GM12801 (cell line): ENCODE results near the gene NKX2-4.

Source experiments
- CTCF ChIP-seq: IDR thresholded peaks from one replicate; pipeline ENCODE4 v1.5.1; 2011; ENCODE audit warnings: control low read depth; ENCODE audit not compliant: insufficient read length; ENCODE audit errors: extremely low read depth

Gene NKX2-4

GRCh38 chr20:21381619-21382018 lies 15.7 kb downstream of the NKX2-4 start:
- no peak for TF ChIP-seq CTCF

DNA sequence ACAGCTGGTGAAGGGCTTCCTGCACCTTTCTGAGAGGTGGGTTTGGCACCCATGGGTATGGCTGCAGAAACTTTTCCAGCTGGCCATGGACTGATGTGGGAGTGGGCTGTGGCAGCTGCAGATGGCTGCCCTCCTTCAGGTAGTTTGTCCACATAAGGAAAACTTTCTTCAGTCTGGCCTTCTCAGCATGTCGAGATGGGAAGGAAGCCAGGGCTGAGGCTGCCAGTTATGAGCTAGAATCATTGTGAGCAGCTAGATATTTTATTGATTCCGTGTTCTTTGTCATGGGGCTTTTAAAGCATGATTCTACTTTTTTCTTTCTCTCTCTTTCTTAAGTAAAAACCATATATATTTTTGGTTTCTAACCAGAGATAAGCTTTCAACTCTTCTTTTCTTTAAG lies 16.6 kb downstream of the NKX2-4 start:
- TF ChIP-seq CTCF = no peak

GRCh38 chr20:21378259-21378658 lies 19.1 kb downstream of the NKX2-4 start:
- TF ChIP-seq CTCF = no peak

DNA sequence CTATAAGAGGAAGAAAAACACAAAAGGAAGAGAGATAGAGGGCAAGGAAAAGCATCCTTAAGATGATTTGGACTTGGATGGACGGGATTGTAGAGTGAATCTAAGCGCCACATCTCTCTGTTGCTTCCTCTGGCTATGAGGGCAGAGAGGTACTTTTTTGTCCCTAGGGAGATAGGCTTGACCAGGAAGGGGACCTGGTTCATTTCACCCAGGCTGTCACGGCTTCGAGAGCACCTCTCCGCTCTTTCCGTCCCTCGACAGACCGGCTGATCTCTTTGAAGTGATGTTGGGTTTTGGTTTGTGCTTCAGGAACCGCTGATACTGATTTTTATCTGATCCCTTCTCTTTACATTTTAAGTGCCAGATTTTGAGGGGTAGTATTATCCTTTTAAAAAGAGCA lies 19.6 kb downstream of the NKX2-4 start:
- TF ChIP-seq CTCF = no peak

DNA sequence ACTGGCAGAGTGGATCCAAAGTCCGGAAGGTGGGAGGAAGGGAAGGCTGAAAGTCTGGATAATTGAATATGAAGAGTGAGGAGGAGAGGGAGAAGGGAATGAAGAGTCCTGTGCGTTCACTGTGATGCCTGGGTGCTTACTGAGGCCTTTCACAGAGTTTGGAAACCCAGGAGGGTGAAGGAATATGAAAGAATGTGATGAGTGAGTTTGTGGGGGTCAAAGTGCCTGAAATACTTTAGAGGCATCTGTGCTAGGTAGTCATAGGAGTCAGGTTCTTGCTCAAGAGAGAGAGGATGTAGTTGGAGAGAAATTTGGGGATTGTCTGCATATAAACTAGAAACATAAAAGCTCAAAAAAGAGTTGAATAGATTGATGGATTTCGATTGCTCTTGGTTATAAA lies 20.7 kb downstream of the NKX2-4 start:
- no peak for TF ChIP-seq CTCF

DNA sequence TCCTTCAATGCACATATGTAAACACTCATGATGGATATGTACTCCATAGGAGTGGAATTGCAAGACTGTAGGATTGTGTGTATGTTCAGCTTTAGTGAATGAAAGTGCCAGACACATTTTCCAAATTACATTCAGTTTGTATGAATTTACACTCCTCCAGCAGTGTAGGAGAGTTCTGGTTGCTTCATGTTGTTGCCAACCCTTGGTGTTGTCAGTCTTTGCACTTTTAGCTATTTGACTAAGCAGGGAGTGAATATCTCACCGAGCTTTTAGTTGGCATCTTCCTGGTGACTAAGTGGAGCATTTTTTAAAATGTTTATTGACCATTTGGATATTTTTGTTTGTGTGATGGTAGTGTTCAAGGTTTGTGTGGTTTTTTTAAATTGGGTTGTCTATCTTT lies 23.9 kb downstream of the NKX2-4 start:
- TF ChIP-seq CTCF = no peak

DNA sequence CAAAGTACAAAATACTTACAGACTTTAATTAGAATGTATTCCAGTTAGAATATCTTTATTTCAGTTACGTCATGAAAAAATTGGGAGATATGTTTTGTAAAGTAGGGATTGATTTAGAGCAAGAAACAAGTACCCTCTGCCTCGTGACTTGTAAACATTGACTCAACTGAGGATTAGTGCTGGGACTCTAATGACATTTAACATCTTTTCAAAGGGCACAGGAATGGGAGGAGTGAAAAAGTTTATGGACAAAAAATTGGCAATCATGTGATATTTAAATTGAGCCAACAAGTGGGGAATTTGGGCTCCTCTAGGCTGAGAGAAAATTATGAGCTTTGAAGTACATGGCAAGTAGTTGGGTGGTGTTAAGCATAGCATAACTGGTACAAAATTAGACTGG lies 25.3 kb downstream of the NKX2-4 start:
- TF ChIP-seq CTCF = no peak

DNA sequence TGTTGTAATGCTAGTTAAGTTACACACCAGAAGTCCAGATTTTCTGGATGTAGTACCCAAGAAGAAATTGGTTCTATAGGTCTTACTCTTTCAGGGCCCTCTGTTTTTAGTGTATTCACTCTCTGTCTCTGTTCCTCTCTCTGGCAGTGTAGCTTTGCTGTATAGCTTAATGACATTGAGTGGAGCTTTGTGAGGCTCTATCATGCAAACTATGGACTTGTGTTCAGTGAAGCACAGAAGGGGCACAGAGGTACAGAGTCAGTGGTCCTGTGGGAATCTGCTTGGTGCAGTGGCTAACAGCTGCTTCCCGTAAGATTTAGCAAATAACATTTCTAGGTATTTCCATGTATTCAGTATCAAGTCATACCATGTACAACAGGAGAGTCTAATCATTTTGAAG lies 26.1 kb downstream of the NKX2-4 start:
- no peak for TF ChIP-seq CTCF
